GM15510 (cell line): ENCODE data around the gene ZNF497.

Experiments
- POLR2A ChIP-seq: IDR thresholded peaks from 3 replicates; pipeline ENCODE4 v1.6.1; 2011; ENCODE audit warnings: borderline replicate concordance; ENCODE audit not compliant: insufficient read length; ENCODE audit errors: extremely low read depth

Gene ZNF497

DNA sequence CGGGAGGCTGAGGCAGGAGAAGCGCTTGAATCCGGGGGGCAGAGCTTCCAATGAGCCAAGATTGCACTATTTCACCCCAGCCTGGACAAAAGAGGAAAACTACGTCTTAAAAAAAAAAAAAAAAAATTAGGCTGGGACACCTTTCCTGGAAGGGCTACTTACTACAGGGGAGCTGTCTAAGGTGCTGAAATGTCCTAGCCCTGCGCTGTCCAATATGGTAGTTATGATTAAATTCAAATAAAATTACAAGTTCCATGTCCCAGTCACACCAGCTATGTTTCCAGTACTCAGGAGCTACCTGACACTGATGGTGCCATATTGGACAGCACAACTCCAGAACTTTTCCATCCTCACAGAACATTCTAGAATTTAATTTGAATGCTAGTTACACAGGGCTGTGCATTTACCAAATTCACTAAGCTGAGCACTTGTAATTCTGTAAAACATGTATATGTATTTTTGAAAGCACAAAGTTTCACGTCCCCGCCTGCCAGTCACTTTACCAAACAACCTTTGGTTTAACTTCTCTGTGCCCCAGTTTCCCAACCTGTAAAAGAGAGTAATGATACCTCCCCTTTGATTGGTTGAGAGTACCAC lies 45.0 kb downstream of the ZNF497 start:
- TF ChIP-seq POLR2A = no peak

DNA sequence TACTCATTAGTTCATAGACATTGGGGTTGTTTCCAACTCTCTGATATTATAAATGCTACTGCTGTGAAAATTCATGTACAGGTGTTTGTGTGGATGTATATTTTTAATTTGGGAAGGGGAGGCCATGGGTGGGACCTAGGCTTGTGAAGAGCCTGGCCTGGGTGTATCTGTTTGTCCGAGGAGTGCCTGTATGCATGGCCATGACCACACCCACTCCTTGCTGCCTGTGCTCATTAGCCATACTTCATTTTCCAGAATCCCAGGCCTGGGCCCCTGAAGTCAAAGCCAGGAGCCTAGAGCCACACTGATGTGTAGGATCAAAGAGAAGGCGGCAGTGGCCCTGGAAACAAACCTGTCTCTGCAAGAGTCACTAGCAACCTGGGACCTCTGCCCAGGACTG lies 47.0 kb downstream of the ZNF497 start:
- no peak for TF ChIP-seq POLR2A

DNA sequence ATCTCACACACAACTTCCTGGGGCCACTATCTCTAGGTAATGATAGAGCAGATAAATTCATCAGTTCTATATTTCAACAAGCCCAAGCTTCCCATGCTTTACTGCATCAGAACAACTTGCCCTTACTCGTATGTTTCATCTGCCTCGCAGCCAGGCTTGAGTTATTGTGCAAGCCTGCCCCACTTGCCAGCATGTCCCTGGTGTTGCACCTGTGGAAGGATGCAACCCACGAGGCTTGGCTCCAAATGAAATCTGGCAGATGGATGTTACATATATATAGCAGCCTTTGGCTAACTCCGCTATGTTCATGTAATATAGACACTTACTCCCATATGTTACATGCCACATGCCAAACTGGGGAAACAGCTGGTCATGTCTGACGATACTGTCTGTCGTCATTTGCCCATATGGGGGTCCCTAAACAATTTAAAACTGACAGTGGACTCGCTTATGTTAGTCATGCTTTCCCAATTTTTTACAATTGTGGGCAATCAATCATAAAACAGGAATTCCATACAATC lies 51.1 kb downstream of the ZNF497 start:
- TF ChIP-seq POLR2A = no peak

DNA sequence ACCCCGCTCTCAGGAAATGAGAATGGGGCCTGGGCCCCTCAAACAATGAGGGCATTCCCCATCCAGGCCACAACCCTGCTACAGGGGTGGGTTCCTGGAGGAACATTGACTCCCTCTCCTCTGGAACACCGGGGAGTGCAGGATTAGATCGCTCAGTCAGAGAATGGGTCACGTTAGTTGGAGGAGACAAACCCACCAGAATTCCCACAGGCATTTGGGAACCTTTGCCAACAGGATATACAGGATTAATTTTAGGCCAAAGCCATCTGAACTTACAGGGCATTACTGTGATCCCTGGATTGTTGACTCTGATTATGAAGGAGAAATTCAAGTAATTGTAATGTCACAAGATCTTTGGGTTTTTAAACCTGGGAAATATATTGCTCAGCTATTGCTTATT lies 54.8 kb downstream of the ZNF497 start:
- no peak for TF ChIP-seq POLR2A

DNA sequence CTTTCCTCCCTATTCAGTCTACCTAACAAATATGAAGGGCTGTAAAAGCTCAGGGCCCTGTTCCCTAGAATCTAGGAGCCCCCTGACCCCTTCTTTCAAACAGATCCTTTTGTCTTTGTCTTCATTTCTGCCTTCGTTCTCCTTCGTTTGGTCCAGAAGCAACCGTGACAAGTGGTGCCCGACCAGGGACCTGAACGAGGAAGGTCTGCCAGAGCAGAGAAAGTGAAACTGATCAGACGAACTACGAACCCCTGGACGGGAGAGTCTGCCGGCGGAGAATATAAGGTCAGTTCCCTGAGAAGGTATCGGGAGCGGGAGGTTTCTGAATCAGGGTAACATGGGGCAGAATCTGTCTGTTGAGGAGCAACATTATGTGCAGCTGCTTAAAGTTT lies 56.6 kb downstream of the ZNF497 start:
- TF ChIP-seq POLR2A = no peak

DNA sequence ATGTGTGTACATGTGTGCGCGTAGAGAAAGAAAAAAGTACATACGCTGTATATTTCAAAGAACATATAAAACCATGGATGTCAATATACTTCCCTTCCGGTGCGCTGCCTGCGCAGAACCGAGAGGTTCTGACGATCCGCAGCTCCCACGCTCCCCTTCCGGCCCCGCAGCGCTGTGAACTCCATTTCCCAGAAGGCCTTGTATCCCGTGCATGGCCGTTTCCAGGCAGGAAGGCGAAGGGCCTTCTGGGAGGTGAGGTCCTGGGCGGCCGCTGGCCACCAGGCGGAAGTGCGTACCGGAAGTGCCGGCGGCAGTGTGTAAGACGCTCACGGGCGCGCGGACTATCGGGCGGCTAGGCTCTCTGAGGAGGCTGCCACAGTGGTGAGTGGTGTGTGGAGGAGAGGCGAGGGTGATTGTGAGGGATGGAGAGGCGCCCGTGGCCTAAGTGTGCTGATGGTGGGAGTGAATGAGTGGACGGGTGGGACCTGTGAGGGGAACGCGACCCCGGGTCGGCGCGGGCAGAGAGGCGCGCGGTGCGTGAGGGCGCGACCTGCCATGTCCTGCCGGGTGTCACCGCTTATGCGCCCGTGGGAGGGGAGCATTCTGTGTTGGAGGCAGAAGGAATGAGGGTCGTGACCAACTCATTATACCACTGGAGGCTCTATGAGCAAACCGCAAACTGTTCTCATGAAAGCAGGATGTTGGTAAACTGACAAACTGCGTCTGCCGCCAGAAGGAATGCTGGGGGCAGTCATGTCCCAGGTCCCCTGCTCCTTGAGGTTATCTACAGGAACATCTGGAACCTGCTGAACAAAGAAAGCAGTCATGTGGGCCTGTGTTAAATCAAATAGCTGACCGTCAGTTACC lies 57.3 kb downstream of the ZNF497 start, which contains the start of gene ERVK3-1:
TSS of gene ERVK3-1 (plus strand) at position 313 of the 867 bp plus-strand sequence. CDS start 6,792 bp downstream, outside the sequence.
- TF ChIP-seq POLR2A = peak; percentile 97

DNA sequence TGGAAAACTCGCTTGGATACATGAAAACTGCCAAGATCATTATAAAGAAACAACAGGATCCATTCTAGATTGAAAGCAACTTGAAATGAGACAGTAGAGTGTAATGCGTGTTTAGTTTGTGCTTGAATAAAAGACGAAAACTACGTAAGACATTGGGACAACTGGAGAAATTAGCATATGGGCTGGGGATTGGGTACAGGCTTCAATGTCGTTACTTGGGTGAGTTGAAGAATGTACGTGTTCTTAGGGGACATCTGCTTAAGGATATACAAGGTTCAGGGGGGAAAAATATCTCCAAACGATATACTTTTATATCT lies 57.8 kb downstream of the ZNF497 start:
- no peak for TF ChIP-seq POLR2A
